22Rv1 (cell line): ENCODE data around the gene ERN1.

Source experiments
- ZFX ChIP-seq: fragments of 450-650 bp; IDR thresholded peaks from 2 replicates; pipeline ENCODE4 v1.6.1; 2017; ENCODE audit warnings: antibody characterized with exemption, borderline replicate concordance
- TF ChIP-seq, protein P1 (sequence below): fragments of 450-650 bp; IDR thresholded peaks from 2 replicates; pipeline ENCODE4 v1.5.1; 2017; ENCODE audit warnings: mild to moderate bottlenecking

DNA sequence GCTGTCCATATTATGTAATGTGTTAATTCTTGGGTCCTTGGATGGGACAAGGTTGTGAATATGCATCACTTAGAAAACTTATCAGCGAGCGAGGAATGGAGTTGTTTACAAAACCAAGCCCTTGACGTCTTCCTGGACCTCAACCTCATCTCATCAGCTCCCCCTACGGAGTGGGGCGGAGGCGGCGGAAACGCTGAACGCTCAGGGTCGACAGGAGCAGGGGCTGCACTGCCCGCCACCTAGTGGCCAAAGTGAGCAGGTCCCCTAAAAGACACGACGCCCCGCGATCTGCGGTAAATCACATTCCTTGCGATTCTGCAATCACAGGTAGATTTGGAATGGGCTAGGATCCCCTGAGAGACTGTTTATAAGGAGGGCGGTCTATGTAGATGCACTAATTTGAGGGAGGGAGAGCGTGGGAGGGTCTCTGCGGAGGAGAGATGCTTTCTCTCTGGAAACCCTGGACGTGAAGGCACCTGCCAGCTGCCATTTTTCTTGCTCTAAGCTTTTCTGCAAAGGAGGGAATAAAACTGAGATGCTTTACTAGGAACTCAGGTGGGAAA is 104.1 kb downstream of the ERN1 start:
- TF ChIP-seq, protein P1, sequence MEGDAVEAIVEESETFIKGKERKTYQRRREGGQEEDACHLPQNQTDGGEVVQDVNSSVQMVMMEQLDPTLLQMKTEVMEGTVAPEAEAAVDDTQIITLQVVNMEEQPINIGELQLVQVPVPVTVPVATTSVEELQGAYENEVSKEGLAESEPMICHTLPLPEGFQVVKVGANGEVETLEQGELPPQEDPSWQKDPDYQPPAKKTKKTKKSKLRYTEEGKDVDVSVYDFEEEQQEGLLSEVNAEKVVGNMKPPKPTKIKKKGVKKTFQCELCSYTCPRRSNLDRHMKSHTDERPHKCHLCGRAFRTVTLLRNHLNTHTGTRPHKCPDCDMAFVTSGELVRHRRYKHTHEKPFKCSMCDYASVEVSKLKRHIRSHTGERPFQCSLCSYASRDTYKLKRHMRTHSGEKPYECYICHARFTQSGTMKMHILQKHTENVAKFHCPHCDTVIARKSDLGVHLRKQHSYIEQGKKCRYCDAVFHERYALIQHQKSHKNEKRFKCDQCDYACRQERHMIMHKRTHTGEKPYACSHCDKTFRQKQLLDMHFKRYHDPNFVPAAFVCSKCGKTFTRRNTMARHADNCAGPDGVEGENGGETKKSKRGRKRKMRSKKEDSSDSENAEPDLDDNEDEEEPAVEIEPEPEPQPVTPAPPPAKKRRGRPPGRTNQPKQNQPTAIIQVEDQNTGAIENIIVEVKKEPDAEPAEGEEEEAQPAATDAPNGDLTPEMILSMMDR: peak; percentile 97
- no peak for TF ChIP-seq ZFX
